Measurements from ENCODE around the gene FAM120C. TPM values are rescaled to one million over a fixed set of nuclear protein-coding genes. Genes with fewer than 3 reads are reported as not detected.

FAM120C gene
- polyA plus RNA-seq, 3 donors = 1.7 to 2.6 (median 1.8) TPM

DNA sequence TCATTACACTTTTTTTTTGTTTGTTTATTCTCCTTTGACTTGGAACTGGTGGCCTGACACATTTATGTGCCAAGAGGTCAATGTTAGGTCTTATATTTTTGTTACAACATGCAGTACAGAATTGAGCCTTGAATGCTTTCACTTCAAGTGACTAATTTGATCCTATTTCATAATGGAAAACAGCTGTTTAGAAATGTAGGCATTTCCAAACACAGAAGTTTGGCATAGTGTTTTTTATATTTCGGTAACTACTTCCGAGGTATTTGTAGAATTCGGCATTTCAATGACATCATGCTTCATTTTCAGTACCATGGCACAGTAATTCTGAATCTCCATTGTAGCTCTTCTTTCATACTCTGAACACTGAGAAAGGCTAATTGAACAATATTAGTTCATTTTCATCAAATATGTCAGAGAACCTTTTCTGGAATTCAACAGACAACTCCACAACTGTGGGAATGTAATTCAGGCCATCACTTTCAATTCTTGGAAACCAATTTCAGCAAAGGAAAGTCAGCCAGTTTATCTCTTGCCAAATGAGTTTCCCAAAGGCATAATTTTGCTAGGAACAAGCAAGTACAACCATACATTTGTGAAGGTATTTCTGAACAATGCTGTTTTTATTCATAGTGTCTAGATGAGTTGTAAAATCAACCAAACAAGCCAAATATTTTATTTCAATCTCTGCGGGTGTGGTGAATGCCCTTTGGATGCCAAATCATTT is 11.4 kb downstream of the FAM120C start:
- no peak for TF ChIP-seq CTCF (IDR thresholded peaks at IDR 0.05)
- no peak overlapping the region for H2AFZ ChIP-seq (ENCODE audit: insufficient read depth, low read depth, low read length, poor library complexity, severe bottlenecking)
- WGBS (ENCODE audit: insufficient coverage) = no CpG with 5 or more reads among the region's 4 CpGs
- peaks cover 17% of the 10 kb centered on the region for H3K79me2 ChIP-seq (ENCODE audit: insufficient read depth, low read length)
- no peak overlapping the region for H3K4me3 ChIP-seq (replicated peaks in 1 of 3; ENCODE audit: low read depth in 2 of 3, low read length in 3 of 3)
- H3K36me3 ChIP-seq (replicated peaks in 1 of 2; ENCODE audit: control insufficient read depth in 1 of 2, insufficient read depth in 2 of 2, low read length in 2 of 2) = peaks cover 2 to 8% of the 10 kb centered on the region in 2 donors
- intact Hi-C loops (cut with micrococcal nuclease) = no loop called here
- H3K9me3 ChIP-seq (replicated peaks in 1 of 2; ENCODE audit: control insufficient read depth in 1 of 2, insufficient read depth in 1 of 2, low read length in 2 of 2) = no peaks in the 10 kb centered on the region
- Mint-ChIP-seq H3K4me1 (peaks cover 1% of the 10 kb centered on the region), H3K27ac (no peak overlapping the region), H3K36me3 (peaks cover 0 to 5% of the 10 kb centered on the region in 2 donors), H3K9me3 (peaks cover 0 to 4% (median 0%) of the 10 kb centered on the region in 7 donors), H3K4me3 (no peak overlapping the region), H3K27me3 (ENCODE audit: low read depth in 3 of 3) (peaks cover 0 to 10% (median 0%) of the 10 kb centered on the region in 3 donors)
- no peaks in the 10 kb centered on the region for H3K27me3 ChIP-seq (ENCODE audit: control insufficient read depth in 2 of 2, insufficient read depth in 2 of 2, low read length in 2 of 2)
- H3K4me2 ChIP-seq (replicated peaks; ENCODE audit: extremely low read depth, low read length, poor library complexity, severe bottlenecking) = no peak overlapping the region
- H3K4me1 ChIP-seq (ENCODE audit: control insufficient read depth in 1 of 2, insufficient read depth in 2 of 2, low read length in 2 of 2) = no peaks in the 10 kb centered on the region
- no peak for DNase-seq
- no peaks in the 10 kb centered on the region for H4K20me1 ChIP-seq (ENCODE audit: insufficient read depth, low read length)
- H3K27ac ChIP-seq (ENCODE audit: low read depth in 1 of 2, low read length in 2 of 2) = no peak overlapping the region
- no peak overlapping the region for H3K9ac ChIP-seq (ENCODE audit: insufficient read depth, low read length, poor library complexity, severe bottlenecking)

DNA sequence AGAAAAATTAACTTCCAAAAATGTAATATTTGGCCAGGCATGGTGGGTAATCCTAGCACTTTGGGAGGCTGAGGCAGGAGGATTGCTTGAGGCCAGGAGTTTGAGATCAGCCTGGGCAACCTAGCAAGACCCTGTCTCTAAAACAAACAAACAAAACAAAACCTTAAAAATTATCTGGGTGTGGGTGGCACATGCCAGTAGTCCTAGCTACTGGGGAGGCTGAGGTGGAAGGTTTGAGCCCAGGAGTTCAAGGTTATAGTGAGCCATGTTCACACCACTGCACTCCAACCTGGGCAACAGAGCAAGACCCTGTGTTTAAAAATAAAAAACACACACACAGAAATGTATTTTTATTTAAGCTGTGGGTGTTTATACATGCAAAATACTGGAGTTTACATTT is 12.0 kb downstream of the FAM120C start:
- no peak overlapping the region for H3K27ac ChIP-seq (ENCODE audit: low read depth in 1 of 2, low read length in 2 of 2)
- Mint-ChIP-seq H3K36me3 (peaks cover 0 to 5% of the 10 kb centered on the region in 2 donors), H3K27me3 (ENCODE audit: low read depth in 3 of 3) (peaks cover 0 to 9% (median 0%) of the 10 kb centered on the region in 3 donors), H3K4me1 (no peaks in the 10 kb centered on the region), H3K4me3 (no peak overlapping the region), H3K27ac (no peak overlapping the region), H3K9me3 (peaks cover 0 to 4% (median 0%) of the 10 kb centered on the region in 7 donors)
- H3K79me2 ChIP-seq (ENCODE audit: insufficient read depth, low read length) = peaks cover 12% of the 10 kb centered on the region
- H3K27me3 ChIP-seq (ENCODE audit: control insufficient read depth in 2 of 2, insufficient read depth in 2 of 2, low read length in 2 of 2) = no peaks in the 10 kb centered on the region
- H3K4me3 ChIP-seq (replicated peaks in 1 of 3; ENCODE audit: low read depth in 2 of 3, low read length in 3 of 3) = no peak overlapping the region
- no peaks in the 10 kb centered on the region for H4K20me1 ChIP-seq (ENCODE audit: insufficient read depth, low read length)
- peaks cover 2 to 8% of the 10 kb centered on the region in 2 donors for H3K36me3 ChIP-seq (replicated peaks in 1 of 2; ENCODE audit: control insufficient read depth in 1 of 2, insufficient read depth in 2 of 2, low read length in 2 of 2)
- no peak overlapping the region for H2AFZ ChIP-seq (ENCODE audit: insufficient read depth, low read depth, low read length, poor library complexity, severe bottlenecking)
- intact Hi-C loops (cut with micrococcal nuclease) = no loop called here
- no peak overlapping the region for H3K9ac ChIP-seq (ENCODE audit: insufficient read depth, low read length, poor library complexity, severe bottlenecking)
- no peaks in the 10 kb centered on the region for H3K4me1 ChIP-seq (ENCODE audit: control insufficient read depth in 1 of 2, insufficient read depth in 2 of 2, low read length in 2 of 2)
- no peak for TF ChIP-seq CTCF (IDR thresholded peaks at IDR 0.05)
- DNase-seq = no peak
- no peak overlapping the region for H3K4me2 ChIP-seq (replicated peaks; ENCODE audit: extremely low read depth, low read length, poor library complexity, severe bottlenecking)
- no peaks in the 10 kb centered on the region for H3K9me3 ChIP-seq (replicated peaks in 1 of 2; ENCODE audit: control insufficient read depth in 1 of 2, insufficient read depth in 1 of 2, low read length in 2 of 2)

Data from CD14-positive monocyte (primary cell).